IMR-90 (cell line): ENCODE results near the gene IL3RA. TPM values are rescaled to one million over a fixed set of nuclear protein-coding genes. Genes with fewer than 3 reads are reported as not detected.
"Not testable (repeated sequence)": the region's sequence is repeated elsewhere in the genome, so short reads cannot be mapped to it uniquely, and the experiment has no call there.

Experiments
- ATAC-seq: fragments of 200-7000 bp; cut with Tn5 transposase; 2 replicates; pipeline ENCODE4 v1.9.1; 2020; ENCODE audit warnings: low read depth, mild to moderate bottlenecking, moderate library complexity
- BruUV-seq: library from RNA; stranded (reverse); fragments of 400-500 nt; replicated peaks from 2 replicates; lab custom pipeline; 2021; lab: Mats Ljungman, UMichigan
- CTCF ChIA-PET: fragments of 300-600 bp; formaldehyde crosslinking; extraction: SDS; loops from one replicate; lab custom pipeline; 2021; ENCODE audit warnings: antibody characterized with exemption; lab: Yijun Ruan, JAX
- POLR2A ChIA-PET: fragments of 300-600 bp; sonication (Branson Sonifier 250); formaldehyde crosslinking; loops from one replicate; lab custom pipeline; 2022; ENCODE audit warnings: antibody characterized with exemption; ENCODE audit not compliant: unreplicated experiment; lab: Charles Lee
- DNase-seq: peaks from one replicate; pipeline ENCODE4 v3.0.0; 2013
- H2AFZ ChIP-seq: replicated peaks from 2 replicates; pipeline ENCODE3; 2013; ENCODE audit warnings: low read length, mild to moderate bottlenecking; ENCODE audit not compliant: poor library complexity
- H2AK5ac ChIP-seq: 2 replicates; pipeline ENCODE4 v1.6.1; 2013; ENCODE audit warnings: low read depth, low read length, inconsistent platforms
- H2AK9ac ChIP-seq: replicated peaks from 2 replicates; pipeline ENCODE3; 2013; ENCODE audit warnings: mild to moderate bottlenecking, low read depth, low read length, moderate library complexity; ENCODE audit not compliant: poor library complexity
- H2BK120ac ChIP-seq: 2 replicates; pipeline ENCODE4 v1.6.1; 2013; ENCODE audit warnings: low read depth, low read length, inconsistent platforms
- H2BK15ac ChIP-seq: 3 replicates; pipeline ENCODE4 v1.6.1; 2013; ENCODE audit warnings: low read depth, low read length, inconsistent platforms
- H2BK20ac ChIP-seq: 2 replicates; pipeline ENCODE4 v1.6.1; 2013; ENCODE audit warnings: low read depth, mild to moderate bottlenecking, inconsistent platforms, low read length, moderate library complexity
- H2BK5ac ChIP-seq: 2 replicates; pipeline ENCODE4 v1.6.1; 2013; ENCODE audit warnings: mild to moderate bottlenecking, low read depth, low read length, inconsistent platforms; ENCODE audit not compliant: poor library complexity, severe bottlenecking
- H3K14ac ChIP-seq: replicated peaks from 2 replicates; pipeline ENCODE4 v1.6.1; 2013; ENCODE audit warnings: low read depth, low read length, inconsistent platforms
- H3K18ac ChIP-seq: 2 replicates; pipeline ENCODE4 v1.6.1; 2013; ENCODE audit warnings: low read depth, low read length, control low read depth
- H3K23ac ChIP-seq: 2 replicates; pipeline ENCODE4 v1.6.1; 2013; ENCODE audit warnings: low read depth, low read length, inconsistent platforms
- H3K27ac ChIP-seq: 2 replicates; pipeline ENCODE4 v1.5.1; 2013; ENCODE audit warnings: mild to moderate bottlenecking, control low read depth, low read length; ENCODE audit not compliant: insufficient read depth
- H3K27me3 ChIP-seq: 2 replicates; pipeline ENCODE4 v1.6.1; 2013; ENCODE audit warnings: low read length; ENCODE audit not compliant: control insufficient read depth, insufficient read depth
- H3K36me3 ChIP-seq: 2 replicates; pipeline ENCODE4 v1.6.1; 2013; ENCODE audit warnings: low read length, mixed read lengths; ENCODE audit not compliant: control insufficient read depth, insufficient read depth
- H3K4ac ChIP-seq: 2 replicates; pipeline ENCODE4 v1.6.1; 2013; ENCODE audit warnings: low read depth, low read length, inconsistent platforms
- H3K4me1 ChIP-seq: 2 replicates; pipeline ENCODE4 v1.6.1; 2013; ENCODE audit warnings: low read length, mixed read lengths; ENCODE audit not compliant: control insufficient read depth, insufficient read depth
- H3K4me2 ChIP-seq: 2 replicates; pipeline ENCODE4 v1.6.1; 2013; ENCODE audit warnings: low read depth, mild to moderate bottlenecking, control low read depth, low read length, moderate library complexity
- H3K4me3 ChIP-seq: 2 replicates; pipeline ENCODE4 v1.5.1; 2013; ENCODE audit warnings: low read depth, mild to moderate bottlenecking, control low read depth, low read length, moderate library complexity; ENCODE audit not compliant: insufficient read depth
- H3K56ac ChIP-seq: 2 replicates; pipeline ENCODE4 v1.6.1; 2013; ENCODE audit warnings: low read length, inconsistent platforms; ENCODE audit not compliant: insufficient read depth; ENCODE audit errors: extremely low read depth
- H3K79me1 ChIP-seq, 2 experiments: 2 replicates each; pipeline ENCODE4 v1.6.1; 2013; ENCODE audit warnings: low read length in 2 of 2, inconsistent platforms in 1 of 2, low read depth in 1 of 2
- H3K9ac ChIP-seq: 2 replicates; pipeline ENCODE4 v1.6.1; 2013; ENCODE audit warnings: low read depth, low read length, control low read depth
- H3K9me1 ChIP-seq: 2 replicates; pipeline ENCODE4 v1.6.1; 2013; ENCODE audit warnings: low read length, inconsistent platforms; ENCODE audit not compliant: insufficient read depth
- H3K9me3 ChIP-seq: 2 replicates; pipeline ENCODE4 v1.6.1; 2013; ENCODE audit warnings: low read length; ENCODE audit not compliant: control insufficient read depth, insufficient read depth
- H4K20me1 ChIP-seq: 2 replicates; pipeline ENCODE4 v1.6.1; 2013; ENCODE audit warnings: low read length, inconsistent platforms; ENCODE audit not compliant: insufficient read depth
- H4K5ac ChIP-seq: 2 replicates; pipeline ENCODE4 v1.6.1; 2013; ENCODE audit warnings: mild to moderate bottlenecking, low read depth, low read length, control low read depth
- H4K8ac ChIP-seq, 2 experiments: 2 replicates each; pipeline ENCODE4 v1.6.1; 2013; ENCODE audit warnings: low read depth in 2 of 2, low read length in 2 of 2, control low read depth in 1 of 2, inconsistent platforms in 1 of 2
- H4K91ac ChIP-seq: 2 replicates; pipeline ENCODE4 v1.6.1; 2013; ENCODE audit warnings: low read depth, low read length, inconsistent platforms; ENCODE audit not compliant: insufficient read depth
- WGBS, 2 experiments: methylation state at CpG; one replicate each; pipeline versions ENCODE4 v1.1.5 to v1.1.7; 2013; ENCODE audit warnings: missing lambda C conversion rate in 2 of 2; ENCODE audit not compliant: insufficient read length in 1 of 2; ENCODE audit errors: extremely low coverage in 2 of 2; 5-methylcytosine and 5-hydroxymethylcytosine counted together
- dilution Hi-C: fragments of 300-500 bp; cut with HindIII; formaldehyde crosslinking; loops from one replicate; pipeline ENCODE4 v1.14.3; 2018; ENCODE audit warnings: low sequenced_read_pairs; ENCODE audit not compliant: unreplicated experiment
- in situ Hi-C: fragments of 300-500 bp; cut with MboI; formaldehyde crosslinking; loops from 3 replicates; pipeline ENCODE4 v1.14.3; 2019; ENCODE audit warnings: low sequenced_read_pairs, inconsistent platforms, mixed read lengths
- intact Hi-C: fragments of 100-400 bp; cut with micrococcal nuclease; formaldehyde crosslinking; loops from 2 replicates; pipeline ENCODE4 v1.10.0; 2022
- polyA plus RNA-seq, 3 experiments: library from polyadenylated mRNA; depleted of rRNA; stranded (reverse); fragments of >200 nt; gene quantifications; 2 replicates each; pipeline ENCODE4 v1.2.3, GENCODE V29; 2012; ENCODE audit warnings: low replicate concordance in 1 of 3
- total RNA-seq: library from RNA; depleted of rRNA; stranded (reverse); fragments of >200 nt; gene quantifications from 2 replicates; pipeline ENCODE4 v1.2.3, GENCODE V29; 2012

IL3RA gene
- total and polyA plus RNA-seq, 2 of the 4 experiments (the other 2 are of a cell fraction), result not detected

GRCh38 chrX:1426321-1426720, 89.7 kb downstream of the IL3RA start:
- DNase-seq, H4K5ac ChIP-seq, H3K56ac ChIP-seq, in situ Hi-C loops, H3K27me3 ChIP-seq, H2AFZ ChIP-seq, H3K4me1 ChIP-seq, POLR2A ChIA-PET, H3K79me1 ChIP-seq, H3K4me2 ChIP-seq, H3K9me1 ChIP-seq, H2BK5ac ChIP-seq, H3K14ac ChIP-seq, H2BK15ac ChIP-seq, H2AK5ac ChIP-seq, BruUV-seq, H4K20me1 ChIP-seq, H3K23ac ChIP-seq, H4K8ac ChIP-seq, H2BK120ac ChIP-seq, H3K27ac ChIP-seq, CTCF ChIA-PET, H3K4ac ChIP-seq, H2BK20ac ChIP-seq, dilution Hi-C loops, H3K4me3 ChIP-seq, H3K18ac ChIP-seq, H3K9ac ChIP-seq, H4K91ac ChIP-seq, H2AK9ac ChIP-seq, intact Hi-C loops, ATAC-seq: not testable (repeated sequence)
- Histone ChIP-seq H3K9me3 (peaks cover 23% of the 10 kb centered on the region), H3K36me3 (peaks cover 47% of the 10 kb centered on the region)
- 100% methylated on average over 8 of the region's 16 CpGs; no CpG with 5 or more reads in 1 of the 2 experiments for WGBS, 2 experiments
